Epithelial cell of prostate (primary cell): ENCODE measurements around the gene SNCAIP.
A peak's percentile ranks its signal among the peaks of the same experiment; 100 is the strongest.

Experiments used
- DNase-seq: peaks from one replicate; pipeline ENCODE4 v3.0.0-alpha.2; 2011; ENCODE audit warnings: low read depth, low spot score
- H3K27ac ChIP-seq: fragments of 450-650 bp; 2 replicates; pipeline ENCODE4 v1.5.1; 2017; ENCODE audit warnings: mild to moderate bottlenecking

SNCAIP gene

DNA sequence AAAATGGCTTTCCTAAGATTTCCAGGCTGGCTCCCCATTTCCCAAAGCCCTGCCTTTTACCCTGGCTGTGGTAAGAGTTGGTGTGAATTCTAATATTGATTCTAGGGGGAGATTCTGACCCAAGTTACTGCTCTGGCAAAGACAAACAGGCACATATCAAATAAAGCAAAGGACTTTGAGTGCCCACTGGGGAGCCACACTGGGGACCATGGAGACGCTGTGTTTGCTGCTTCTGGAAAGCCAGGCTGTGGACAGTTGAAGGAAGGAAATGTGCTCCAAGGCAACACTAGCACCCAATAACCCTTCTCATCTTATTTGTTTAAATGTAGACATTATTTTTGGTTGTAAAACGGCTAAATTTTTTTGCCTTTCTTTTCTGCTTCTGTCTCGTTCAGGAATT, 78.7 kb downstream of the SNCAIP start:
- no peak overlapping the region for H3K27ac ChIP-seq
- DNase-seq, result no peak

DNA sequence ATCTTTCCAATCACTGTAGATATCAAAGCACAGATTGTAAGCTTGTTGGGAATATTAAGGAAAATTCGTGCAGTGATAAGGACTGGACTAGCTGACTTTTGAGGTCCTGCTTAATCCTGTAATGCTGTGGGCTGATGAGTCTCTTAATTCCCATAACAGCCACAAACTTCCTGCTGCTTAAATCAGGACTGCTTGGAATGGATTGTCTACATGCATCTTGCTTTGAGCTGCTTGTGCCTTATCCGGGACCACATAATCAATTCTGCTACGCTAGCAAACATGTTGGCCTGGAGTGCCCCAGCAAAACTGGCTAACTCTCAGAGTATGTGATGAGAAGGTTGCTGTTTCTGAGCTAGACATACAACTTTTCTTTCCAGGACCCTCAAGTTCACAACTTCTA, 79.6 kb downstream of the SNCAIP start:
- no peak for DNase-seq

DNA sequence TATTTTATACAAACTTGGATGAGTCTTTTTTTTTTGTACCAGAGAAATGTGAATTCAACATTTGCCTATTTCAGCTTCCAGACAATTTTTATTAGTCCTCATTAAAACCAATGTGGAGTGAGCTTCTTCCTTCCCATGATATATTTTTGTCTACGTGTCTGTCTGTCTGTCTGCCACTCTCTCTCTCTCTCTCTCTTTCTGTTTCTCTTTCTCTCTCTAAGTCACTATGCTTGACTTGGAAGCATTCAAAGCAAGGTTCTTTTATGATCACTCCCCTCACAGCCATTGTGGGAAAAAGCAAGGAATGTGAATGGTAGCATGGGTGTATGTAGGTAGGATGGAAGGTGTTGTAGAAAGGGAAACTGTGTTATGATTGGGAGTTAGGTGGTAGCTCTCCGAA, 80.2 kb downstream of the SNCAIP start:
- DNase-seq, result no peak
- H3K27ac ChIP-seq, result no peak overlapping the region

More for the DNA sequence above, 79.6 kb downstream of the SNCAIP start:
- H3K27ac ChIP-seq, result no peak overlapping the region

DNA sequence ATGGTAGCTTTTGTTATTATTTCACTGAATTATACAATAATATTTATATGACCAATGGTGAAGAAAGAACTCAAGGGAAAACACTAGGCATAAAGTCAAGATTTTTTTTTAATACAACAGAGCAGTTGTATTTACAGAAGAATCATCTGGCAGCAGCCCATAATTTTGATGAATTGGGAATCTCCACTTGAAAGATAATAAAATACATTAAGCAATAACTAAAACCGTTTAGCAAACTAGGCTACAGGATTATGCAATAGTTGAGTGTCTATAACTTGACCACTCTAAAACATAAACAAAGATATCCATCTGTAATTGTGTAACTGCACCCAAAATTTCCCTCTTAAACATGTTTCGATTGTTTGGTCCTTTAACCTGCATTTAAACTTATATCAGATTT, 80.8 kb downstream of the SNCAIP start:
- DNase-seq, result no peak

DNA sequence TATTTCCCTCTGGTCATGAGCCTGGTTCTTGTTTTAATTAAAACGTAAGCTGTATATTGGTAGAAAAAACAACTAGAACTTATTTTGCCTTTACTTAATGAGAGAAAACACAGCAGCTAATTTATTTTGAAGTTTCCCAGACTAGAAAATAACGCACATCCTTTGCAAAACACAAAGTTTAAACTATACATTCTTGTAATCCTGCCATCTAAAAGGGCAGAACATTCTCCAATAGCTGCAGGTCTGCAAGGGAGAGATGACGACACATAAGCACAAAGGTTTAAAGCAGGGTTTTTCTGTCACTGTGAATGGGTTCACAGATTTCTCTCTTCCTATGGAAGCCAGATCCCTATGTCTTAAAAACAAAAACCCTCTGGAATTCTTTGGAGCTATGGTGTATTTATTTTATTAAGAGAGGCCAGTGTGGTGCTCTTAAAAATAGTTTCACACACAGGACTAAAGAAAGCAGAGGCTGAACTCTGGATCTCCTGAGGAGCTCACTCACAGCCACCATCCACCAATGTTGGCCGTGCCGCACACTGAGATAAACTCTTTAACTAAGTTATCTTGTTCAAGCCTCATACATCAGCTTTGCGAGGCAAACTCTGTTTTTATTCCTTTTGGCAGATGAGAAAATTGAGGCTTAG, 82.4 kb downstream of the SNCAIP start:
- no peak for DNase-seq
- H3K27ac ChIP-seq, result no peak overlapping the region

More for the DNA sequence above, 80.8 kb downstream of the SNCAIP start:
- no peak overlapping the region for H3K27ac ChIP-seq

GRCh38 chr5:122398016-122398415, 86.0 kb downstream of the SNCAIP start:
- DNase-seq, result no peak
- H3K27ac ChIP-seq, result no peak overlapping the region

- DNase-seq, result no peak
- no peak overlapping the region for H3K27ac ChIP-seq
These were observed 88.3 kb downstream of the SNCAIP start for GRCh38 chr5:122400341-122400740.

DNA sequence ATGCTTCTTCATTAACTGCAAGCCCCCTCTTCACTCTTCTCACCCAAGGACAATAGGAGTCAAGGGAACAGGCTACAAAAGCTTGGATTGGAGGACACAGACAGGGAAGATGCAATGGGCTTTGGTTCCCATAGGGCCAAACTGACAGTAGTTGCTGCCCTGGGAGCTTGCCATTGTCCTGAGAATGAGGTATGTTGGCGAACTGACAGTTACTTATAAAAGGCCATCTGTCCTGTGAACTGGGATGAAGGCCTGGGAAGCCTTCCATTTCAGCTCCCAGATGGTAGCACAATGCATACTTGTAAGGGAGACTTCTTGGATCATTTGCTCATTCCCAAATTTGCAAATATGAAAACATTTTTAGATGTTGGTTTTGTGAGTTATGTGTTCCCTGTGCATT, 88.9 kb downstream of the SNCAIP start:
- no peak for DNase-seq
- H3K27ac ChIP-seq, result no peak overlapping the region

GRCh38 chr5:122401976-122402725, 90.1 kb downstream of the SNCAIP start:
- no peak overlapping the region for H3K27ac ChIP-seq
- DNase-seq, result no peak

GRCh38 chr5:122402955-122403685, 91.1 kb downstream of the SNCAIP start:
- no peak overlapping the region for H3K27ac ChIP-seq
- DNase-seq, result no peak

DNA sequence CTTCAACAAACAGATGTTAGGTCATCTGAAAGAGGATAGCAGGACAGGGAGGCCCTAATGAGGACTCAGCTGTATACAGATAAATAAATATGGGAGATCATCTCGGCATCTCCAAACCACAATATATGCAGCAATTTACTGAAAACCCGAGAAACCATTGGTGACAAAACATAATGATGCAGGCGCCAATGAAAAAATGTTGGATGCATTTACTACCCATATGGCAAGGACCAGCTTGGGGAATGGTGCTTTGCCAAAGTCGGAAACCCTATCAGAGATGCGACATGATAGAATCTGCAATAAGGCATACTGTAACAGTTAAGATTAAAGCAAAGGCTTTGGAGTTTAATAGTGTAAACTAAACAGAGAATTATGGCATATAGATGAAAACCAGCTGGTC, 92.0 kb downstream of the SNCAIP start:
- no peak for DNase-seq
- no peak overlapping the region for H3K27ac ChIP-seq

DNA sequence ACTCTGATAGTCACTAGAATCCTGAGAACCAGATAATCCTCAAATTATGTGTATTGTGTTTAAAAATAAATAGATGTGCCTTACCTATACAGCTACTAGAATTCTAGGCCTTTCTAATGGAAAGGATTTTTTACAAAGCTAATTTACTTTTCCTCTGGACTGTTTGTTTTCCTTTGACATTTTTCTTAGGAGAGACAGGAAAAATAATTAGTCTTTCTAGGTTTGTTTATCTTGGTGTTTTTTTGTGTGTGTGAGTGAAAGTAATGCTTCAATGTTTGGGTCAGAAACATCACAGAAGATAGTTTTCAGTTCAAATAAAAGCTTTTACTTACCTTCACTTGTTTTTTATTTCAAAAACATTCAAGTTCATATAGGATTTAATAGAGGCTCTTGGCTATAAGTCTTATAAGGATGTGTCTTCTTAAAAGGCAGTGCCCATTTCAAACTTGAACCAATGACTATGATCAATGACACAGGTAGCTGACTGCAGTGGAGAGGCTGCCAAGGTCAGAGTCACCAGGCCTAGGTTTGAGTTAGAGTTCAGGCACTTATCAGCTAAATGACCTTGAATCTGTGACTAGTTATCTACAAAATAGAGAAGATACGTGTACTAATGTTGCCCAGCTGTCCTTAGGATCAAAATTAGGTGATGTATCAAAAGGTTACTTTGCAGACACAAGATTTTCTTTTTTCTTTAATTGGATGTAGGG, 92.8 kb downstream of the SNCAIP start:
- H3K27ac ChIP-seq, result no peak overlapping the region
- DNase-seq, result no peak

GRCh38 chr5:122405751-122406150, 93.7 kb downstream of the SNCAIP start:
- no peak for DNase-seq
- no peak overlapping the region for H3K27ac ChIP-seq

DNA sequence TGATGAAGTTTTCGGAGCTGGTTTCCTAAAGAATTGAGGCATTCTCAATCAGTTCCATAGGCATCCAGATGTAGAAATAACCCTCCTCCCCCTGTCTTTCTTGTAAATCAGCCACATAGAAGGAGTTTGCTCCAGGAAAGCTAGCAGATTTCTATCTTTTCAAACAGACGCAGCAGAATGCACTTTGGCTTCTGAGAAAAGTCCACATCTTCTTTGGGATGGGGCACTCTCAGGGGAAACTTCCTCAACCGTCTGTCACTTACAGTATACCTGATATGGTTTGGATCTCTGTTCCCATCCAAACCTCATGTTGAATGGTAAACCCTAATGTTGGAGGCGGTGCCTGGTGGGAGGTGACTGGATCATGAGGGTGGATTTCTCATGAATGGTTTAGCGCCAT, 94.1 kb downstream of the SNCAIP start:
- no peak for DNase-seq
- no peak overlapping the region for H3K27ac ChIP-seq

GRCh38 chr5:122408592-122409224, 96.7 kb downstream of the SNCAIP start:
- DNase-seq, result no peak

GRCh38 chr5:122412966-122413365, 100.9 kb downstream of the SNCAIP start:
- no peak overlapping the region for H3K27ac ChIP-seq
- no peak for DNase-seq

More at GRCh38 chr5:122408592-122409224, 96.7 kb downstream of the SNCAIP start:
- H3K27ac ChIP-seq, result no peak overlapping the region

GRCh38 chr5:122413722-122414121, 101.7 kb downstream of the SNCAIP start:
- DNase-seq, result no peak
- no peak overlapping the region for H3K27ac ChIP-seq

DNA sequence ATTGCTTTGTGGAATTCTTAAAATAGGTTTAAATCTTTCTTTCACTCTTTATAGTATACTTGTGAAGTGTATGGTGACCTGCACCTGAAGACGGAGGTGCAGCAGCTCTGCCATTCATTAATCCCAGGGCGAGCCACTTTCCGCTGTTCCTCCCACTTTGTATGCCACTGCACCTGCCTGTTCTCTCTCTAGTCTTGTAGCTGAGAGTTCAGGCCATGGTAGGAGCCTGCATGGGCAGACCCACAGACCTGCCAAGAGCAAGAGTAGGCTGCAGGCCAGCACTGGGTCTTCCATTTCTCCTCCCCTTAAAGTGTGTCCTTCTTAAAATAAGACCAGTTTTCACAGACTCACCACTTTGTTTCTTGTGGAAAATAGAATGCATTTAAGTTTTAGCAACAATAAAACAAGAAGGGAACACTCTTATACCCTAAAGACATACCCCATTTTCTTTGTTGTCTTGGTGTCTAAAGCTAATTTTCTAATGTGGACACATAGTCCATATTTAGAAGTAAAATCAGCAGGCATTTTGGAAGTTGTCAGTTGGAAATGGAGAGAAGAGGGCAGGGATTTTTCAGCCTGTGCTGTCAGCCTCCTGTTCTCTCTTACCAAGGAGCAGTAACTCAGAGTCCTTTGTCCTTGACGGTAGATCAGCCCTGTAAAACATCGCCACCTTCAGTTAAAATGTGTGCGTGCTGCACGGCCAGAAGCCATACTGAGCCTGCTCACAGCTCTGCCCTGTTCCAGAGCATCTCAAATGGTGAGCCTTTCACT, 103.2 kb downstream of the SNCAIP start:
- H3K27ac ChIP-seq, result no peak overlapping the region
- DNase-seq, result peak; percentile 24

DNA sequence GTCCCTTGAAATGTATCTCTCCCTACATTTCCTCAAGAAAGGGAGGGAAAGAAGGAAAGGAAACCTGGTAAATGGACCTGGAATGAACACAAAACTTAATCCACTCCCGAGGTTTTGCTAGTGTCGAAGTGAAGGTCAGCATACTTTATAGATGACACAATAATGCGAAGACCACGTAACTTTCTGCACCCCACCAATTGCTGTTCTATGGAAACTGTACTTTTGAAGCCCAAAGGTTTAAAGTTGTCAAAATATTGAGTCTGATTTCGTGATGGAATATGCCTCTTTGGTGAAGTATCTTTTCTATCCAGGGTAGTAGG, 103.7 kb downstream of the SNCAIP start:
- DNase-seq, result no peak
- no peak overlapping the region for H3K27ac ChIP-seq
